ENCODE results near the gene RBM10.
A peak's percentile ranks its signal among the peaks of the same experiment; 100 is the strongest.

RBM10 gene

GRCh38 chrX:47218920-47219815 lies 74.1 kb downstream of the RBM10 start:
- no peak for DNase-seq (ENCODE audit: low spot score)

- DNase-seq (ENCODE audit: low spot score) = no peak
These were observed 76.7 kb downstream of the RBM10 start for GRCh38 chrX:47221756-47222155.

- DNase-seq (ENCODE audit: low spot score) = no peak
These were observed 77.8 kb downstream of the RBM10 start for GRCh38 chrX:47222751-47223350.

GRCh38 chrX:47223476-47224250 lies 78.6 kb downstream of the RBM10 start:
- no peak for DNase-seq (ENCODE audit: low spot score)

- no peak for DNase-seq (ENCODE audit: low spot score)
These were observed 79.4 kb downstream of the RBM10 start for GRCh38 chrX:47224266-47224895.

GRCh38 chrX:47224896-47225290 lies 79.9 kb downstream of the RBM10 start:
- DNase-seq (ENCODE audit: low spot score) = no peak

GRCh38 chrX:47226071-47226470 lies 81.0 kb downstream of the RBM10 start:
- no peak for DNase-seq (ENCODE audit: low spot score)

GRCh38 chrX:47226531-47227333 lies 81.7 kb downstream of the RBM10 start:
- no peak for DNase-seq (ENCODE audit: low spot score)

- DNase-seq (ENCODE audit: low spot score) = no peak
These were observed 82.2 kb downstream of the RBM10 start for GRCh38 chrX:47227334-47227583.

- DNase-seq (ENCODE audit: low spot score) = no peak
These were observed 83.7 kb downstream of the RBM10 start for GRCh38 chrX:47228550-47229270.

- DNase-seq (ENCODE audit: low spot score) = no peak
These were observed 84.4 kb downstream of the RBM10 start for GRCh38 chrX:47229427-47229826.

- DNase-seq (ENCODE audit: low spot score) = no peak
These were observed 85.3 kb downstream of the RBM10 start for GRCh38 chrX:47230136-47230868.

- DNase-seq (ENCODE audit: low spot score) = no peak
These were observed 86.1 kb downstream of the RBM10 start for GRCh38 chrX:47231167-47231566.

- DNase-seq (ENCODE audit: low spot score) = no peak
These were observed 87.3 kb downstream of the RBM10 start for GRCh38 chrX:47232197-47232802.

GRCh38 chrX:47232803-47233332 lies 87.8 kb downstream of the RBM10 start, which contains the start of gene USP11:
USP11 (plus strand) TSS chrX:47233009; CDS start chrX:47233044, 35 bp downstream.
- DNase-seq (ENCODE audit: low spot score) = no peak

- DNase-seq (ENCODE audit: low spot score) = peak; percentile 85
These were observed 88.5 kb downstream of the RBM10 start for GRCh38 chrX:47233333-47234113.

- DNase-seq (ENCODE audit: low spot score) = no peak
These were observed 89.6 kb downstream of the RBM10 start for GRCh38 chrX:47234583-47234982.

GRCh38 chrX:47235691-47236103 lies 90.7 kb downstream of the RBM10 start:
- no peak for DNase-seq (ENCODE audit: low spot score)
